ENCODE results near the gene NEK7. TPM values are rescaled to one million over a fixed set of nuclear protein-coding genes. Genes with fewer than 3 reads are reported as not detected.

Gene NEK7
- total and polyA plus RNA-seq, 2 of the 8 experiments (the other 6 are each of a cell fraction or from before 2014, with no cell fraction given), result 5.1 to 10.0 TPM

DNA sequence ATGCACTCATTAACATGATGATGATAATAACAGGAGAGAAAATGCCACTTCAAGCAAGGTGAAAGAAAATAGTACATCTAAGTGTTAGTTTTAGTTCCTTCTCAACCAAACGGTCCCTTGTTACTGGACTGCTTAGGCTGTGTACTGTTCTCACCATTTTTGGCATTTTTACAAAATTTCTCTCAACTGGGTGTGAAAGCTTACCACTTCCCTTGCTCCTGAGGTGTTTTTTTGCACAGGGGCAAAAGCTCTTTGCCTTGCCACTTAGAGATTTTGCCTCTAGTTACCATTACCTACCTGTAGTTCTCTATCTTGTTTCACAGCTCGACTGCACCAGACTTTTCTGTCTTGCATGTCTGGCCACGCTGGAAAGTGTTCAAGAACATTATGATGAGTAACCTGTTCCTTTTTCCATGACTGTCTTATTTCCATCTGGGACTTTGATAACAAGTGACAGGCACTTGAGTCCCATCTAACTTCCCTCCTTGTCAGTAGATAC is 10.7 kb downstream of the NEK7 start:
- H3K27ac ChIP-seq (ENCODE audit: low read depth, low read length), result no peak overlapping the region
- peaks cover 2 to 87% of the 10 kb centered on the region in 2 experiments; a peak in 2 of 4 replicates for H3K79me2 ChIP-seq (ENCODE audit: control insufficient read depth in 1 of 2, insufficient read depth in 2 of 2, low read length in 2 of 2)
- H3K18ac ChIP-seq (ENCODE audit: extremely low read depth, low read length), result no peak overlapping the region
- H3K9ac ChIP-seq (replicated peaks in 1 of 4; ENCODE audit: extremely low read depth in 1 of 4, low read depth in 3 of 4, low read length in 3 of 4), result no peak overlapping the region
- H2AFZ ChIP-seq (ENCODE audit: low read length), result no peak overlapping the region
- DNase-seq (ENCODE audit: low read depth in 1 of 2, low spot score in 2 of 2) (no peak), FAIRE-seq (no peak)
- H3K36me3 ChIP-seq (ENCODE audit: control insufficient read depth in 2 of 4, insufficient read depth in 4 of 4, low read length in 3 of 4), result no peaks in the 10 kb centered on the region
- H4K8ac ChIP-seq (ENCODE audit: extremely low read depth, insufficient read depth, low read length), result no peak overlapping the region
- POLR2A ChIA-PET (ENCODE audit: partially characterized antibody), result no interaction called here
- H3K4me1 ChIP-seq (replicated peaks in 1 of 4; ENCODE audit: control insufficient read depth in 3 of 4, insufficient read depth in 4 of 4, low read length in 3 of 4), result peaks cover 0 to 4% (median 1%) of the 10 kb centered on the region in 4 experiments; a peak in 5 of 7 replicates
- CTCF ChIA-PET (ENCODE audit: partially characterized antibody), result interaction anchor here (3.9 kb wide), 1 partner anchor 11 kb away, joined by 18 read pairs; the partner anchor contains the start of gene NEK7
- H2BK15ac ChIP-seq (ENCODE audit: low read length), result no peak overlapping the region
- H4K20me1 ChIP-seq (replicated peaks in 1 of 2; ENCODE audit: control insufficient read depth in 1 of 2, insufficient read depth in 2 of 2, low read length in 2 of 2), result peaks cover 0 to 3% of the 10 kb centered on the region in 2 experiments
- H3K14ac ChIP-seq (ENCODE audit: insufficient read length), result no peak overlapping the region
- no peak overlapping the region for H3K56ac ChIP-seq (replicated peaks; ENCODE audit: insufficient read length, low read depth, low read length)
- no peak overlapping the region for H3K4ac ChIP-seq (replicated peaks; ENCODE audit: insufficient read length, low read depth, low read length)
- no peak overlapping the region for H3K4me3 ChIP-seq (ENCODE audit: extremely low read depth in 1 of 4, insufficient read depth in 2 of 4, low read depth in 3 of 4, low read length in 4 of 4)
- peaks cover 4% of the 10 kb centered on the region for H3K79me1 ChIP-seq (ENCODE audit: low read depth, low read length)
- H2BK12ac ChIP-seq (ENCODE audit: low read depth, low read length), result no peak overlapping the region
- no peak overlapping the region for H2BK120ac ChIP-seq (replicated peaks; ENCODE audit: low read depth, low read length)
- H2AK5ac ChIP-seq (ENCODE audit: low read depth, low read length), result no peak overlapping the region
- H2BK5ac ChIP-seq (ENCODE audit: low read depth, low read length), result no peak overlapping the region
- no peaks in the 10 kb centered on the region for H3K23me2 ChIP-seq (ENCODE audit: low read depth, low read length)
- H4K91ac ChIP-seq (replicated peaks; ENCODE audit: insufficient read length, low read length), result no peak overlapping the region
- H3K9me3 ChIP-seq (ENCODE audit: insufficient read depth in 2 of 2, low read depth in 1 of 2, low read length in 1 of 2), result no peaks in the 10 kb centered on the region
- H4K5ac ChIP-seq (ENCODE audit: insufficient read length, low read depth, low read length), result no peak overlapping the region
- H3K27me3 ChIP-seq (replicated peaks in 1 of 4; ENCODE audit: control insufficient read depth in 3 of 4, extremely low read depth in 1 of 4, insufficient read depth in 3 of 4, low read length in 3 of 4), result no peaks in the 10 kb centered on the region
- TF ChIP-seq, protein P1, sequence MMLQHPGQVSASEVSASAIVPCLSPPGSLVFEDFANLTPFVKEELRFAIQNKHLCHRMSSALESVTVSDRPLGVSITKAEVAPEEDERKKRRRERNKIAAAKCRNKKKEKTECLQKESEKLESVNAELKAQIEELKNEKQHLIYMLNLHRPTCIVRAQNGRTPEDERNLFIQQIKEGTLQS (IDR thresholded peaks at IDR 0.05; ENCODE audit: insufficient read depth, low read depth, low read length), result no peak
- TF ChIP-seq JUN (IDR thresholded peaks at IDR 0.05; ENCODE audit: low read depth, low read length), result no peak
- TF ChIP-seq BACH1 (IDR thresholded peaks at IDR 0.05; ENCODE audit: low read length), result no peak
- TF ChIP-seq SAP30 (IDR thresholded peaks at IDR 0.05; ENCODE audit: insufficient read depth, insufficient replicate concordance, low read length), result no peak
- no peak for TF ChIP-seq RBBP5 (IDR thresholded peaks at IDR 0.05; ENCODE audit: borderline replicate concordance, low read depth, low read length)
- TF ChIP-seq CHD1 (IDR thresholded peaks at IDR 0.05; ENCODE audit: low read depth, low read length), result no peak
- TF ChIP-seq JUND (IDR thresholded peaks at IDR 0.05; ENCODE audit: low read length), result no peak
- no peak for TF ChIP-seq YY1 (IDR thresholded peaks at IDR 0.05; ENCODE audit: low read depth, low read length)
- no peak for TF ChIP-seq MAFK (IDR thresholded peaks at IDR 0.05; ENCODE audit: low read depth, low read length)
- no peak for TF ChIP-seq KDM5A (IDR thresholded peaks at IDR 0.05; ENCODE audit: low read length)
- TF ChIP-seq BCL11A (IDR thresholded peaks at IDR 0.05; ENCODE audit: low read depth in 2 of 2, low read length in 2 of 2), result no peak
- no peak for TF ChIP-seq CEBPB (IDR thresholded peaks at IDR 0.05; ENCODE audit: low read depth, low read length)
- no peak for TF ChIP-seq GTF2F1 (IDR thresholded peaks at IDR 0.05; ENCODE audit: borderline replicate concordance, low read depth, low read length)
- no peak overlapping the region for H2BK20ac ChIP-seq (ENCODE audit: low read length)
- H3K23ac ChIP-seq (ENCODE audit: insufficient read length), result no peak overlapping the region
- 85% methylated on average over 3 of the region's 3 CpGs; no CpG with 5 or more reads in 1 of the 2 experiments for WGBS, 2 experiments (ENCODE audit: extremely low coverage in 1 of 2, insufficient coverage in 1 of 2, insufficient read length in 1 of 2, insufficient replicate concordance in 2 of 2, low coverage in 1 of 2, low lambda C conversion rate in 2 of 2, missing lambda C conversion rate in 1 of 2)
- no peak overlapping the region for H3K4me2 ChIP-seq (ENCODE audit: insufficient read depth in 1 of 2, low read depth in 2 of 2, low read length in 2 of 2)

All from H1 (cell line).